Astrocyte of the hippocampus (primary cell): ENCODE results near the gene JUNB.
A peak's percentile ranks its signal among the peaks of the same experiment; 100 is the strongest.

Experiments
- DNase-seq: peaks from one replicate; pipeline ENCODE4 v3.0.0; 2011; ENCODE audit warnings: low read depth, low spot score

Gene JUNB

GRCh38 chr19:12791345-12792050, at the start of gene JUNB:
Gene JUNB (plus strand): TSS chr19:12791486. CDS start chr19:12791772, 286 bp downstream.
- DNase-seq, result peak; percentile 99

- DNase-seq, result peak; percentile 77
Observed at GRCh38 chr19:12745166-12745897, 46.0 kb upstream of the JUNB start.

GRCh38 chr19:12748489-12748888, 42.8 kb upstream of the JUNB start:
- no peak for DNase-seq

- no peak for DNase-seq
Observed at GRCh38 chr19:12749938-12750521, 41.3 kb upstream of the JUNB start.

GRCh38 chr19:12750851-12751250, 40.4 kb upstream of the JUNB start:
- DNase-seq, result no peak

- DNase-seq, result no peak
Observed at GRCh38 chr19:12751635-12752034, 39.7 kb upstream of the JUNB start, which contains the start of gene BEST2. Gene BEST2 (plus strand): TSS chr19:12751791. CDS start chr19:12752593, 802 bp downstream.

DNA sequence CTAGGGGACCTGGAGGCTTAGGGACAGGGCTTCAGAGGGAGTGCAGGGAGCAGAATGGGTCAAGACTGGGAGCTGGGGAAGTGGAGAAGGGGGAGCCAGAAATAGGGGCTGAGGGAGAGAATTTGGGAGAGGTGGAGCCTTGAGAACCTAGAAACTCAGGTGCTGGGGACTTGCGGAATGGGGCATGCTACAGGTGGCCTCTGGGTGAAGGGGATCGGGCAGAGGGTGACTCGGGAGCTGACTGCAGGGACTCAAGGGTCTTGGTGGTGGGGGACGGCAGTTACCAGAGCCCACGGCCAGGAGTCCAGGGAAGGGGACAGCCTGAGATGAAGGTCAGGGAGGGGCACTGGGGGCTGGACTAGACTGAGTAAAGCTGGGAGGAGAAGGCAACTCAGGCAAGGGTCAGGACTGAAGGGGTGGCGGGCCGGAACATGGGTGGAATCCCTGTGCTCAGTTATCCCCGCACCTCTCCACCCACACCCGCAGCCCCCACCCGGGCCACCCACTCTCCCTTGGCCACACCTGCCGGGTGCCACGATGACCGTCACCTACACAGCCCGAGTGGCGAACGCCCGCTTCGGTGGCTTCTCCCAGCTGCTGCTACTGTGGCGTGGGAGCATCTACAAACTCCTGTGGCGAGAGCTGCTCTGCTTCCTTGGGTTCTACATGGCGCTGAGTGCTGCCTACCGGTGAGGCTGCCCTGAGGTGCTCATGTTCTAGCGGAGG, 39.1 kb upstream of the JUNB start:
- no peak for DNase-seq

DNA sequence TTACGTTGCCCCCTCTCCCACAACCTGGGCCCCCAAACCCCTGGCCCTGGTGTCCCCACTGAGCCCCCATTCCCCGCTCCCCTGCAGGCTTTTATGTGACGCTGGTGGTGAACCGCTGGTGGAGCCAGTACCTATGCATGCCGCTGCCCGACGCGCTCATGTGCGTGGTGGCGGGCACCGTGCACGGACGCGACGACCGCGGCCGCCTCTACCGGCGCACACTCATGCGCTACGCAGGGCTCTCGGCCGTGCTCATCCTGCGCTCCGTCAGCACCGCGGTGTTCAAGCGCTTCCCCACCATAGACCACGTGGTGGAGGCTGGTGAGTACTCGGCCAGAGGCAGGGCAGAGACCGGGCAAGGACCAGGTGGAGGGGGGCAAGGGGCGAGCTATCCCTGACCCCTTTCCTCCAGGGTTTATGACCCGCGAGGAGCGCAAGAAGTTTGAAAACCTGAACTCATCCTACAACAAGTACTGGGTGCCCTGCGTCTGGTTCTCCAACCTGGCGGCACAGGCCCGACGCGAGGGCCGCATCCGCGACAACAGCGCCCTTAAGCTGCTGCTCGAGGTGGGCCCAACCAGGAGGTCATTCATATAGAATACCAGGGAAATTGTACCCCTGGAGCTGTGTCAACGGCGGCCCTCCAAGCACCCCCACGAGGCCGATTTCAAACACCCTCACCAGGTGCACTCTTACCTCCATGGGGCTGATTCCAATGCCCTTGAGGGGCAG, 36.7 kb upstream of the JUNB start:
- DNase-seq, result no peak

DNA sequence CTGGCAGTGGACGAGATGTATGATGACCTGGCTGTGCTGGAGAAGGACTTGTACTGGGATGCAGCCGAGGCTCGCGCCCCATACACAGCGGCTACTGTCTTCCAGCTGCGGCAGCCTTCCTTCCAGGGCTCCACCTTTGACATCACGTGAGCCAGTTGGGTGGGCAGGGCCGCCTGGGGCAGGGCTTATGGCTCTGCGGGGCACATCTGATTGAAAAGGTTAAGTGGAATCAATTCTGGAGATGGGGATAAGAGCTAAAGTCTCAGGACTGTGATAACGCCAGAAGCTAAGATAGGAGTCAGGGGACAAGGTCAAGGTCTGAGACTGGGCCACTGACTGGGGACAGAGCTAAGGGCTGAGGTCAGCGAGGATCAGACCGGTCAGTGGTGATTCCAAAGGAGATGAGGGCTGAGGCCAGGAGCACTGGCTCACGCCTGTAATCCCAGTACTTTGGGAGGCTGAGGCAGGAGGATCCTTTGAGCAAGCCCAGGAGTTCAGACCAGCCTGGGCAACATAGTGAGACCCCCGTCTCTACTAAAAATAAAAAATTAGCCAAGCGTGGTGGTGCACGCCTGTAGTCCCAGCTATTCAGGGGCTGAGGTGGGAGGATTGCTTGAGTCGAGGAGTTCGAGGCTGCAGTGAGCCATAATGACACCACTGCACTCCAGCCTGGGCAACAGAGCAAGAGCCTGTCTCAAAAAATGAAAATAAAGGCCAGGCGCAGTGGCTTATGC, 35.0 kb upstream of the JUNB start:
- DNase-seq, result no peak

- DNase-seq, result peak; percentile 88
Observed at GRCh38 chr19:12757544-12758274, 33.6 kb upstream of the JUNB start.

DNA sequence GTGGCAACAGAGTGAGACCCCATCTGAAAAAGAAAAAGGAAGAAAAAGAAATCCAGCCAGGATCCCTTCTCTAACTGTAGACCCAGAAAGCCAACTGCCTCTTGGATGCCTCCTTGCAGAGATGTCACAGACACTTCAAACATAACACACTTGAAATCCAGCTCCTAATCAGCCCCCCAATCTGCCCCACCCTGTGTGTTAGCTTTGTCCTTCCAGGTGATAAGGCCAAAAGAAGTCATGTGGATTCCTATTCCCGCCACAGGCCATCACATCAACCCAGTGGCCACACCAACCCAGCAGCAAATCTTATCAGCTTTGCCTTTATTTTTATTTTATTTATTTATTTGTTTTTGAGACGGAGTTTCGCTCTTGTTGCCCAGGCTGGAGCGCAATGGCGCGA, 31.6 kb upstream of the JUNB start:
- no peak for DNase-seq

- DNase-seq, result no peak
Observed at GRCh38 chr19:12763100-12763499, 28.2 kb upstream of the JUNB start.

DNA sequence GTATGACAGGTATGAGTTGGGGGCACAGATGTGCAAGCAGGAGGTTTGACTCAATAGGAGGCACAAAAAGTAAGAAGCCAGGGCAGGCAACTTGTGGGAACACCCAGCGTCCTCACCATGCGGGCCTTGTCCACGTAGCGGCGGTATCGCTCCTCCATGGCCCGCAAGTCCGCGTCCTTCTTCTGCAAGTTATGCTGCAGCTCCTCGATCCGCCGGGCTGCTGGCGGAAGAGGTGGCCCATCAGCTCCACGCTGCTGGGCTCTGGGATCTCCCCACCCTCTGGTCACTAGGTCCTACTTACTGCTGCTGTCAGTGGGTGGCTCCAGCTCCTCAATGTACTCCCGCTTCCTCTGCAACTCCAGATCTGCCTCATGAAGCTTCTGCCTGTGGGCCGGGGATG, 26.6 kb upstream of the JUNB start:
- no peak for DNase-seq

- DNase-seq, result peak; percentile 86
Observed at GRCh38 chr19:12766051-12766521, 25.2 kb upstream of the JUNB start.

DNA sequence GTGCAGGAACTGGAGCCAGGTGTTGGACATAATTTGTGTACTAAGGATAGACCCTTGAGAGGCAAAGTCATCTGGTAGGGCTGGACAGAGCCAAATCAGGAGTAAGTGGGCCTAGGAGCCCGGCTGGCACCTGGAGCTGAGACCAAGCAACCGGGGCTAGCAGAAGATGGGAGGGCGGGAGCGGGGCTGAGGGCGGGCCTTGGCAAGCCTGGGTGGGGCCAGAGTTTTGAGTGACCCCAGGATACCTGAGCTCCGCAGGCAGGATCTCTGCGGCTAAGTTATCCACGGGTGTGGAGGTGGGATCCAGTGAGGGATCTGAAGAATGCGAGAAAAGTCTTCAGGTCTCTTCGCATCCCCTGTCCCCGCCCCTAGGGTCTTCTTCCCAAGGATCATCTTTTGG, 24.1 kb upstream of the JUNB start:
- DNase-seq, result no peak

DNA sequence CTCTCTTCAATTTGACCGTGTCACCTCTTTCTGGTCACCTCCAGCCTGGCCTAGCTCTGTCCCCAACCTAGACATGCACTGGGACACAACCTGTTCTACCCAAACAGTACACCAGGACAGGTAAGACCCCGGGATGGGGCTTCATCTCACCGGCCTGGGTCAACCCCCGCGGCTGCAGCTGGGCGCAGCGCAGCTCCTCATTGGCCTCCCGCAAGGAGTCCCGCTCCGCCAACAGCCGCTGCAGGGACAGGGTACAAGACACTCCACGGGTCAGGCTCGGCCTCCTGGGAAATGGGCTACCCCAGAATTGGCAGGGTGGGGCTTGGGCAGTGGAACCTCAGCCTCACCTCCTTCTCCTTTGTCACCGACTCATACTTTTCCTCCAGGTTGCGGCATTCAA, 23.6 kb upstream of the JUNB start:
- no peak for DNase-seq

GRCh38 chr19:12769689-12770088, 21.6 kb upstream of the JUNB start:
- DNase-seq, result peak; percentile 37

DNA sequence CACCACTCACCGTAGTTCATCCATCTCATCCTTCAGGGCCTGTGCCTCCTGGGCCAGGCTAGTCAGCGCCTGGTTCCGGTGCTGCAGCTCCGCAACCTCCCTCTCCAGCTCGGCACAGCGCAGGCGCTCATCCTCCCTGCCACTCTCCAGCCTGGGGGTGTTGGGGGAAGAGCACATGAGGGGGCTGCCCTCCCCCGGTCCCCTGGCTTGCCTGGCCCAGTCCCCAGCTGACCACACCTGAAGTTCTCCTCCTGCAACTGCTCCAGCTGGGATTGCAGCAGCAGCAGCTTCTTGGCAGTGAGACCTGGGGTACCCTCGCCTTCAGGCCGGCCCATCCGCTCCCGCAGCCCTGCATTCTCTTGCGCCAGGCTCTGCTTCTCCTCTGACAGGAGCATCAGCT, 20.4 kb upstream of the JUNB start:
- no peak for DNase-seq

- DNase-seq, result no peak
Observed at GRCh38 chr19:12772323-12772722, 19.0 kb upstream of the JUNB start.

GRCh38 chr19:12773571-12773970, 17.7 kb upstream of the JUNB start:
- peak; percentile 47 for DNase-seq
